Measurements from ENCODE around the gene BANP. TPM values are rescaled to one million over a fixed set of nuclear protein-coding genes. Genes with fewer than 3 reads are reported as not detected.

Gene BANP
- total and polyA plus RNA-seq, 2 donors (not counting 3 experiments of a cell fraction or from before 2014, with no cell fraction given): 22.4 to 33.8 TPM

GRCh38 chr16:88118376-88118775, 167.1 kb downstream of the BANP start:
- POLR2A ChIA-PET: no interaction called here
- no peaks in the 10 kb centered on the region for H4K20me1 ChIP-seq (replicated peaks; ENCODE audit: control insufficient read depth, extremely low read depth, insufficient read depth, low read length)
- peak overlapping the region; percentile 54 for H3K27ac ChIP-seq (ENCODE audit: insufficient read depth, low read depth, low read length)
- DNase-seq (ENCODE audit: low read depth, low spot score) (no peak), FAIRE-seq (no peak)
- no peaks in the 10 kb centered on the region for H3K36me3 ChIP-seq (ENCODE audit: control insufficient read depth in 2 of 2, extremely low read depth in 1 of 2, insufficient read depth in 2 of 2, low read length in 2 of 2)
- no peaks in the 10 kb centered on the region for H3K27me3 ChIP-seq (ENCODE audit: control insufficient read depth in 2 of 2, insufficient read depth in 2 of 2, low read length in 2 of 2)
- peaks cover 12% of the 10 kb centered on the region for H3K4me1 ChIP-seq (ENCODE audit: control insufficient read depth, extremely low read depth, insufficient read depth, low read length)
- no peaks in the 10 kb centered on the region for H3K79me2 ChIP-seq (ENCODE audit: control insufficient read depth, insufficient read depth, low read length)
- H3K4me2 ChIP-seq (ENCODE audit: insufficient read depth, low read length): peak overlapping the region; percentile 8
- no peak for TF ChIP-seq POLR2AphosphoS5 (IDR thresholded peaks at IDR 0.05; ENCODE audit: insufficient read depth, low read depth, low read length)
- no peak for TF ChIP-seq JUN (IDR thresholded peaks at IDR 0.05; ENCODE audit: borderline replicate concordance, insufficient read depth, insufficient read length, low read depth)
- no peak for TF ChIP-seq GATA2 (IDR thresholded peaks at IDR 0.05; ENCODE audit: insufficient read depth, insufficient read length, low read depth, low read length)
- no peak for TF ChIP-seq MYC (IDR thresholded peaks at IDR 0.05; ENCODE audit: low read depth, low read length)
- no peak for TF ChIP-seq POLR2A (IDR thresholded peaks at IDR 0.05; ENCODE audit: low read depth, low read length)
- TF ChIP-seq FOS (IDR thresholded peaks at IDR 0.05; ENCODE audit: borderline replicate concordance, insufficient read depth, low read length): no peak
- TF ChIP-seq, protein P1, sequence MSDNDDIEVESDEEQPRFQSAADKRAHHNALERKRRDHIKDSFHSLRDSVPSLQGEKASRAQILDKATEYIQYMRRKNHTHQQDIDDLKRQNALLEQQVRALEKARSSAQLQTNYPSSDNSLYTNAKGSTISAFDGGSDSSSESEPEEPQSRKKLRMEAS (IDR thresholded peaks at IDR 0.05; ENCODE audit: insufficient read depth, insufficient read length): no peak
- TF ChIP-seq EZH2 (IDR thresholded peaks at IDR 0.05; ENCODE audit: borderline replicate concordance, low read depth, low read length, severe bottlenecking): no peak
- no peak for TF ChIP-seq CTCF (IDR thresholded peaks at IDR 0.05; ENCODE audit: extremely low read depth in 1 of 2, insufficient read depth in 1 of 2, low read depth in 1 of 2, low read length in 2 of 2)
- H3K9ac ChIP-seq (replicated peaks; ENCODE audit: extremely low read depth, insufficient read depth, low read length): peak overlapping the region; percentile 23
- no peaks in the 10 kb centered on the region for H3K9me3 ChIP-seq (replicated peaks; ENCODE audit: control insufficient read depth, insufficient read depth, low read length)
- no peak overlapping the region for H3K4me3 ChIP-seq (replicated peaks in 1 of 3; ENCODE audit: insufficient read depth in 1 of 3, low read depth in 1 of 3, low read length in 3 of 3)
- H3K9me1 ChIP-seq (replicated peaks; ENCODE audit: control insufficient read depth, extremely low read depth, insufficient read depth, low read length): no peaks in the 10 kb centered on the region
- H2AFZ ChIP-seq (ENCODE audit: low read depth, low read length): no peak overlapping the region
- CTCF ChIA-PET: interaction anchor here (1.3 kb wide), 1 partner anchor 33 kb away, joined by 4 read pairs; no protein-coding TSS in a partner anchor
- dilution Hi-C loops (cut with MboI; ENCODE audit: extremely low pct_ligation_motif_present, low sequenced_read_pairs) (no loop called here), intact Hi-C loops (cut with micrococcal nuclease) (no loop called here)
- BruUV-seq (replicated peaks): no TSS peak

All from endothelial cell of umbilical vein (primary cell).